ENCODE data around the gene SH2B2.
A peak's percentile ranks its signal among the peaks of the same experiment; 100 is the strongest.

The SH2B2 gene

DNA sequence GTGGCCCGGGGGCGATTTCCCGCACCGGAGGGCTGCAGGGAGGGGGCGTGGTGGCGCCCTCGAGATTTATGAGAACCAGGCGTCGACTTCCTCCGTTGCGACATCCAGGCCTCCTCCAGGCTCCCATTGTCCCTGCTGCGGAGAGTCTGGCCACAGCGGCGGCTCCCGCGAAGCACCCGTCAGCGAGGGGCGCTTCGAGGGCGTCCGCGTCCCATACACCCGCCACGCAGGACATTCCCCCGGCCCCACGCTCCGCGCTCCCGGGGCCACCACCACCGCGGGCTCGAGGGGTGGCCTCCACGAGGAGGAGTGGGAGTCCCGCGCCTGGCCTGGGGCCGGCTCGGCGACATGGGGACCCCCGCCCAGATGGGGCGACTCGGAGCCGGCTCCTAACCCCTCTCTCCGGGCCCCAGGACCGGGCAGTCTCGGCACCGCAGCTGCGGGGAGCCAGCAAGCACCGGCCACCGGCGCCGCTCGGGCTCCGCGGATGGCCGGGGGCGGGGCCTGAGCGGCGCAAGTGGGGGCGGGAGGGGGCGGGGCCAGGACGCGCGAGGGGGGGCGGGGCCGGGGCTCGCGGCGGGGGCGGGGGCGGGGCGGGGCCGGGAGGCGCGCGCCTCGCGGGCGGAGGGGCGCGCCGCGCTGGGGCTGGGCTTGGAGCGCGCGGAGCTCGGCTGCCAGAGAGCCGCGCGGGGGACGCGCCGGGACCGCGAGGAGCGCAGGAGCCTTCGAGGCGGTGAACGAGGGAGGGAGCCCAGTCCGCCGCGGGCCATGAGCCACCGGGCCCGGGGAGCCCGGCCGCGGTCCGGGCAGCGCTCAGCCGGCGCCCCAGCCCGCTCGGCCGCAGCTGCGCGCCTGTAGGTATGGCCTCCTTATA, at the start of gene SH2B2:
Gene SH2B2 (plus strand): TSS at position 632 of the 874 bp plus-strand sequence. CDS start 13,683 bp downstream, outside the sequence.
- TF ChIP-seq ZNF274 (IDR thresholded peaks at IDR 0.05; ENCODE audit: low read depth, low read length) (no peak), SUZ12 (IDR thresholded peaks at IDR 0.05; ENCODE audit: extremely low read depth, insufficient read depth, insufficient read length) (no peak), YY1 (IDR thresholded peaks at IDR 0.05; ENCODE audit: insufficient read depth, insufficient read length) (no peak)
- Histone ChIP-seq H3K27me3 (ENCODE audit: insufficient read depth, insufficient read length) (no peaks in the 10 kb centered on the region), H3K4me1 (ENCODE audit: insufficient read depth, insufficient read length) (peaks cover 26% of the 10 kb centered on the region), H3K9me3 (ENCODE audit: insufficient read depth, low read length) (no peaks in the 10 kb centered on the region), H3K36me3 (ENCODE audit: insufficient read depth, insufficient read length, low read length) (no peaks in the 10 kb centered on the region), H3K9ac (ENCODE audit: insufficient read length, low read depth) (peak within 1 kb of the TSS; percentile 93), H3K4me3 (ENCODE audit: insufficient read length, low read depth) (peak within 1 kb of the TSS; percentile 77)
- no peak for DNase-seq (ENCODE audit: low read depth, low spot score)

GRCh38 chr7:102239206-102239820, 47.4 kb upstream of the SH2B2 start:
- peaks cover 32% of the 10 kb centered on the region for H3K36me3 ChIP-seq (ENCODE audit: insufficient read depth, insufficient read length, low read length)
- H3K9me3 ChIP-seq (ENCODE audit: insufficient read depth, low read length), result no peaks in the 10 kb centered on the region
- peak overlapping the region; percentile 50 for H3K9ac ChIP-seq (ENCODE audit: insufficient read length, low read depth)
- H3K4me3 ChIP-seq (ENCODE audit: insufficient read length, low read depth), result no peak overlapping the region
- peaks cover 2% of the 10 kb centered on the region for H3K4me1 ChIP-seq (ENCODE audit: insufficient read depth, insufficient read length)
- H3K27me3 ChIP-seq (ENCODE audit: insufficient read depth, insufficient read length), result no peaks in the 10 kb centered on the region
- no peak for DNase-seq (ENCODE audit: low read depth, low spot score)
- TF ChIP-seq SUZ12 (IDR thresholded peaks at IDR 0.05; ENCODE audit: extremely low read depth, insufficient read depth, insufficient read length) (no peak), YY1 (IDR thresholded peaks at IDR 0.05; ENCODE audit: insufficient read depth, insufficient read length) (no peak), ZNF274 (IDR thresholded peaks at IDR 0.05; ENCODE audit: low read depth, low read length) (no peak)

- H3K9ac ChIP-seq (ENCODE audit: insufficient read length, low read depth), result no peak overlapping the region
- no peaks in the 10 kb centered on the region for H3K9me3 ChIP-seq (ENCODE audit: insufficient read depth, low read length)
- H3K4me1 ChIP-seq (ENCODE audit: insufficient read depth, insufficient read length), result peaks cover 2% of the 10 kb centered on the region
- peaks cover 25% of the 10 kb centered on the region for H3K36me3 ChIP-seq (ENCODE audit: insufficient read depth, insufficient read length, low read length)
- TF ChIP-seq YY1 (IDR thresholded peaks at IDR 0.05; ENCODE audit: insufficient read depth, insufficient read length) (no peak), SUZ12 (IDR thresholded peaks at IDR 0.05; ENCODE audit: extremely low read depth, insufficient read depth, insufficient read length) (no peak), ZNF274 (IDR thresholded peaks at IDR 0.05; ENCODE audit: low read depth, low read length) (no peak)
- H3K4me3 ChIP-seq (ENCODE audit: insufficient read length, low read depth), result no peak overlapping the region
- no peak for DNase-seq (ENCODE audit: low read depth, low spot score)
- no peaks in the 10 kb centered on the region for H3K27me3 ChIP-seq (ENCODE audit: insufficient read depth, insufficient read length)
These were observed 45.2 kb upstream of the SH2B2 start for GRCh38 chr7:102241431-102241830.

- H3K9ac ChIP-seq (ENCODE audit: insufficient read length, low read depth), result no peak overlapping the region
- DNase-seq (ENCODE audit: low read depth, low spot score), result no peak
- TF ChIP-seq YY1 (IDR thresholded peaks at IDR 0.05; ENCODE audit: insufficient read depth, insufficient read length) (no peak), SUZ12 (IDR thresholded peaks at IDR 0.05; ENCODE audit: extremely low read depth, insufficient read depth, insufficient read length) (no peak), ZNF274 (IDR thresholded peaks at IDR 0.05; ENCODE audit: low read depth, low read length) (no peak)
These were observed 42.1 kb upstream of the SH2B2 start for GRCh38 chr7:102244601-102245000.

DNA sequence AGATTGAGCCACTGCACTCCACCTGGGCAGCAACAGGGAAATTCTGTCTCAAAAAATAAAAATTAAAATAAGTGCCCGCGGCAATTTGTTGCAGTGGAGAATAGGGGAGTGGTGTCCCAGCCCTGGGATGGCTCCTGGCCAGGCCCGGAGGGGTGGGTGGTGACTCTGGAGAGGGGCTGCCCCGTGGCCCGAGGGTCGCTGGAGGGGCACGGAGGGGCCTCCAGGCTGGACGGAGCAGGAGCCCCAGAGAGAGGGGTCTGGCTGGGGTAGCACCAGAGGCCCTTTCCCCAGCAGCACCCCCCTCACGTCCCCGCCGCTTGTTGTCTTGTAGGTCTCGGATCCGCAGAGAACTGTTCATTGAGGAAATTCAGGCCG, 38.6 kb upstream of the SH2B2 start:
- no peak for DNase-seq (ENCODE audit: low read depth, low spot score)
- TF ChIP-seq SUZ12 (IDR thresholded peaks at IDR 0.05; ENCODE audit: extremely low read depth, insufficient read depth, insufficient read length) (no peak), YY1 (IDR thresholded peaks at IDR 0.05; ENCODE audit: insufficient read depth, insufficient read length) (no peak)

More at GRCh38 chr7:102244601-102245000, 42.1 kb upstream of the SH2B2 start:
- Histone ChIP-seq H3K4me3 (ENCODE audit: insufficient read length, low read depth) (no peak overlapping the region), H3K27me3 (ENCODE audit: insufficient read depth, insufficient read length) (no peaks in the 10 kb centered on the region), H3K4me1 (ENCODE audit: insufficient read depth, insufficient read length) (no peaks in the 10 kb centered on the region), H3K9me3 (ENCODE audit: insufficient read depth, low read length) (no peaks in the 10 kb centered on the region), H3K36me3 (ENCODE audit: insufficient read depth, insufficient read length, low read length) (peaks cover 23% of the 10 kb centered on the region)

GRCh38 chr7:102248456-102249395, 37.9 kb upstream of the SH2B2 start:
- no peak for DNase-seq (ENCODE audit: low read depth, low spot score)
- Histone ChIP-seq H3K9me3 (ENCODE audit: insufficient read depth, low read length) (no peaks in the 10 kb centered on the region), H3K4me3 (ENCODE audit: insufficient read length, low read depth) (no peak overlapping the region), H3K9ac (ENCODE audit: insufficient read length, low read depth) (no peak overlapping the region), H3K4me1 (ENCODE audit: insufficient read depth, insufficient read length) (no peaks in the 10 kb centered on the region), H3K27me3 (ENCODE audit: insufficient read depth, insufficient read length) (no peaks in the 10 kb centered on the region), H3K36me3 (ENCODE audit: insufficient read depth, insufficient read length, low read length) (peaks cover 16% of the 10 kb centered on the region)
- TF ChIP-seq ZNF274 (IDR thresholded peaks at IDR 0.05; ENCODE audit: low read depth, low read length), result no peak
- TF ChIP-seq SUZ12 (IDR thresholded peaks at IDR 0.05; ENCODE audit: extremely low read depth, insufficient read depth, insufficient read length), result no peak
- no peak for TF ChIP-seq YY1 (IDR thresholded peaks at IDR 0.05; ENCODE audit: insufficient read depth, insufficient read length)

More for the DNA sequence above, 38.6 kb upstream of the SH2B2 start:
- Histone ChIP-seq H3K4me3 (ENCODE audit: insufficient read length, low read depth) (no peak overlapping the region), H3K9ac (ENCODE audit: insufficient read length, low read depth) (no peak overlapping the region), H3K4me1 (ENCODE audit: insufficient read depth, insufficient read length) (no peaks in the 10 kb centered on the region), H3K9me3 (ENCODE audit: insufficient read depth, low read length) (no peaks in the 10 kb centered on the region), H3K27me3 (ENCODE audit: insufficient read depth, insufficient read length) (no peaks in the 10 kb centered on the region), H3K36me3 (ENCODE audit: insufficient read depth, insufficient read length, low read length) (peaks cover 19% of the 10 kb centered on the region)

Data from NT2/D1 (cell line).